DMS79 treated with DMSO at 0.1 percent for 48 hours (cell line): Measurements from ENCODE around the gene NAA30.

ENCODE experiments used
- DNase-seq: peaks from one replicate; lab custom pipeline; 2025; lab: John Stamatoyannopoulos, UW

Gene NAA30

GRCh38 chr14:57392830-57393229, 2.4 kb downstream of the NAA30 start:
- no peak for DNase-seq

- no peak for DNase-seq
Observed at GRCh38 chr14:57400556-57401494, 10.4 kb downstream of the NAA30 start.

GRCh38 chr14:57401501-57401900, 11.1 kb downstream of the NAA30 start:
- DNase-seq = no peak

GRCh38 chr14:57402173-57402852, 11.9 kb downstream of the NAA30 start:
- no peak for DNase-seq

GRCh38 chr14:57403521-57403864, 13.1 kb downstream of the NAA30 start:
- DNase-seq = no peak

GRCh38 chr14:57405562-57405961, 15.2 kb downstream of the NAA30 start:
- DNase-seq = no peak

- DNase-seq = no peak
Observed at GRCh38 chr14:57408037-57408436, 17.7 kb downstream of the NAA30 start.

GRCh38 chr14:57408634-57409033, 18.2 kb downstream of the NAA30 start:
- DNase-seq = no peak

GRCh38 chr14:57412341-57412740, 22.0 kb downstream of the NAA30 start:
- no peak for DNase-seq

- DNase-seq = no peak
Observed at GRCh38 chr14:57413849-57414248, 23.5 kb downstream of the NAA30 start.

- no peak for DNase-seq
Observed at GRCh38 chr14:57417228-57417627, 26.8 kb downstream of the NAA30 start.

GRCh38 chr14:57418999-57419398, 28.6 kb downstream of the NAA30 start:
- no peak for DNase-seq

GRCh38 chr14:57420033-57420432, 29.6 kb downstream of the NAA30 start:
- no peak for DNase-seq

GRCh38 chr14:57420986-57421385, 30.6 kb downstream of the NAA30 start:
- no peak for DNase-seq

GRCh38 chr14:57435923-57436322, 45.5 kb downstream of the NAA30 start:
- no peak for DNase-seq

GRCh38 chr14:57461777-57462320, 71.5 kb downstream of the NAA30 start:
- no peak for DNase-seq

- no peak for DNase-seq
Observed at GRCh38 chr14:57462551-57462950, 72.2 kb downstream of the NAA30 start.

GRCh38 chr14:57464008-57464730, 73.8 kb downstream of the NAA30 start:
- peak; percentile 12 for DNase-seq
